ENCODE measurements around the gene KDM5B. TPM values are rescaled to one million over a fixed set of nuclear protein-coding genes. Genes with fewer than 3 reads are reported as not detected.

KDM5B gene
- polyA plus RNA-seq, 3 donors, result 3.4 to 12.5 (median 10.6) TPM

- H3K4me3 ChIP-seq (replicated peaks in 1 of 3; ENCODE audit: low read depth in 2 of 3, low read length in 3 of 3), result no peak overlapping the region
- no peaks in the 10 kb centered on the region for H4K20me1 ChIP-seq (ENCODE audit: insufficient read depth, low read length)
- Mint-ChIP-seq H3K27ac (no peak overlapping the region), H3K4me1 (no peaks in the 10 kb centered on the region), H3K9me3 (no peaks in the 10 kb centered on the region), H3K36me3 (no peaks in the 10 kb centered on the region), H3K27me3 (ENCODE audit: low read depth in 3 of 3) (peaks cover 54 to 81% (median 65%) of the 10 kb centered on the region in 3 donors), H3K4me3 (peak overlapping the region in 1 of 2 donors; percentile 26)
- no peak for TF ChIP-seq CTCF (IDR thresholded peaks at IDR 0.05)
- peaks cover 23 to 59% of the 10 kb centered on the region in 2 donors for H3K27me3 ChIP-seq (ENCODE audit: control insufficient read depth in 2 of 2, insufficient read depth in 2 of 2, low read length in 2 of 2)
- no peak overlapping the region for H3K27ac ChIP-seq (ENCODE audit: low read depth in 1 of 2, low read length in 2 of 2)
- intact Hi-C loops (cut with micrococcal nuclease), result no loop called here
- no peaks in the 10 kb centered on the region for H3K9me3 ChIP-seq (replicated peaks in 1 of 2; ENCODE audit: control insufficient read depth in 1 of 2, insufficient read depth in 1 of 2, low read length in 2 of 2)
- H3K4me2 ChIP-seq (replicated peaks; ENCODE audit: extremely low read depth, low read length, poor library complexity, severe bottlenecking), result no peak overlapping the region
- no peak for DNase-seq
- 70% methylated on average over 2 of the region's 7 CpGs for WGBS (ENCODE audit: insufficient coverage)
- H3K9ac ChIP-seq (ENCODE audit: insufficient read depth, low read length, poor library complexity, severe bottlenecking), result no peak overlapping the region
- H3K79me2 ChIP-seq (ENCODE audit: insufficient read depth, low read length), result no peaks in the 10 kb centered on the region
- no peak overlapping the region for H2AFZ ChIP-seq (ENCODE audit: insufficient read depth, low read depth, low read length, poor library complexity, severe bottlenecking)
- no peaks in the 10 kb centered on the region for H3K36me3 ChIP-seq (replicated peaks in 1 of 2; ENCODE audit: control insufficient read depth in 1 of 2, insufficient read depth in 2 of 2, low read length in 2 of 2)
- no peaks in the 10 kb centered on the region for H3K4me1 ChIP-seq (ENCODE audit: control insufficient read depth in 1 of 2, insufficient read depth in 2 of 2, low read length in 2 of 2)
Measured at GRCh38 chr1:202688401-202688800, 119.8 kb downstream of the KDM5B start.

GRCh38 chr1:202687798-202688197 is 120.4 kb downstream of the KDM5B start:
- H3K9me3 ChIP-seq (replicated peaks in 1 of 2; ENCODE audit: control insufficient read depth in 1 of 2, insufficient read depth in 1 of 2, low read length in 2 of 2), result no peaks in the 10 kb centered on the region
- Mint-ChIP-seq H3K36me3 (no peaks in the 10 kb centered on the region), H3K9me3 (no peaks in the 10 kb centered on the region), H3K27me3 (ENCODE audit: low read depth in 3 of 3) (peaks cover 52 to 81% (median 65%) of the 10 kb centered on the region in 3 donors), H3K4me3 (no peak overlapping the region), H3K27ac (no peak overlapping the region), H3K4me1 (no peaks in the 10 kb centered on the region)
- intact Hi-C loops (cut with micrococcal nuclease), result no loop called here
- H3K36me3 ChIP-seq (replicated peaks in 1 of 2; ENCODE audit: control insufficient read depth in 1 of 2, insufficient read depth in 2 of 2, low read length in 2 of 2), result no peaks in the 10 kb centered on the region
- H3K27ac ChIP-seq (ENCODE audit: low read depth in 1 of 2, low read length in 2 of 2), result no peak overlapping the region
- H2AFZ ChIP-seq (ENCODE audit: insufficient read depth, low read depth, low read length, poor library complexity, severe bottlenecking), result no peak overlapping the region
- no peak overlapping the region for H3K9ac ChIP-seq (ENCODE audit: insufficient read depth, low read length, poor library complexity, severe bottlenecking)
- H4K20me1 ChIP-seq (ENCODE audit: insufficient read depth, low read length), result no peaks in the 10 kb centered on the region
- 67% methylated on average over 2 of the region's 3 CpGs for WGBS (ENCODE audit: insufficient coverage)
- DNase-seq, result no peak
- H3K4me2 ChIP-seq (replicated peaks; ENCODE audit: extremely low read depth, low read length, poor library complexity, severe bottlenecking), result no peak overlapping the region
- H3K4me3 ChIP-seq (replicated peaks in 1 of 3; ENCODE audit: low read depth in 2 of 3, low read length in 3 of 3), result no peak overlapping the region
- TF ChIP-seq CTCF (IDR thresholded peaks at IDR 0.05), result no peak
- H3K4me1 ChIP-seq (ENCODE audit: control insufficient read depth in 1 of 2, insufficient read depth in 2 of 2, low read length in 2 of 2), result no peaks in the 10 kb centered on the region
- H3K27me3 ChIP-seq (ENCODE audit: control insufficient read depth in 2 of 2, insufficient read depth in 2 of 2, low read length in 2 of 2), result peaks cover 21 to 61% of the 10 kb centered on the region in 2 donors
- no peaks in the 10 kb centered on the region for H3K79me2 ChIP-seq (ENCODE audit: insufficient read depth, low read length)

Data from CD14-positive monocyte (primary cell).